ENCODE measurements around the gene CNTNAP5.

GRCh38 chr2:124426122-124426521, 401.0 kb downstream of the CNTNAP5 start:
- TF ChIP-seq, protein P1, sequence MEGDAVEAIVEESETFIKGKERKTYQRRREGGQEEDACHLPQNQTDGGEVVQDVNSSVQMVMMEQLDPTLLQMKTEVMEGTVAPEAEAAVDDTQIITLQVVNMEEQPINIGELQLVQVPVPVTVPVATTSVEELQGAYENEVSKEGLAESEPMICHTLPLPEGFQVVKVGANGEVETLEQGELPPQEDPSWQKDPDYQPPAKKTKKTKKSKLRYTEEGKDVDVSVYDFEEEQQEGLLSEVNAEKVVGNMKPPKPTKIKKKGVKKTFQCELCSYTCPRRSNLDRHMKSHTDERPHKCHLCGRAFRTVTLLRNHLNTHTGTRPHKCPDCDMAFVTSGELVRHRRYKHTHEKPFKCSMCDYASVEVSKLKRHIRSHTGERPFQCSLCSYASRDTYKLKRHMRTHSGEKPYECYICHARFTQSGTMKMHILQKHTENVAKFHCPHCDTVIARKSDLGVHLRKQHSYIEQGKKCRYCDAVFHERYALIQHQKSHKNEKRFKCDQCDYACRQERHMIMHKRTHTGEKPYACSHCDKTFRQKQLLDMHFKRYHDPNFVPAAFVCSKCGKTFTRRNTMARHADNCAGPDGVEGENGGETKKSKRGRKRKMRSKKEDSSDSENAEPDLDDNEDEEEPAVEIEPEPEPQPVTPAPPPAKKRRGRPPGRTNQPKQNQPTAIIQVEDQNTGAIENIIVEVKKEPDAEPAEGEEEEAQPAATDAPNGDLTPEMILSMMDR (IDR thresholded peaks at IDR 0.05), result no peak
- no peak for TF ChIP-seq ZFX (IDR thresholded peaks at IDR 0.05; ENCODE audit: borderline replicate concordance)
